Gastrocnemius medialis (tissue), 4 donors: ENCODE measurements around the gene NFATC3. TPM values are rescaled to one million over a fixed set of nuclear protein-coding genes. Genes with fewer than 3 reads are reported as not detected.

ENCODE experiments used
- ATAC-seq, 2 donors: fragments of 150-250 bp; one replicate each; pipeline ENCODE4 v1.9.1; 2016
- DNase-seq, 2 donors: peaks; one replicate each; pipeline ENCODE4 v3.0.0-alpha.2; 2019
- H3K27ac ChIP-seq, 4 donors: fragments of 200-600 bp; sonication (generic); 1 replicate in 1 of 4; 2 replicates in 3 of 4; pipeline ENCODE4 v1.5.1; 2016 to 2018; ENCODE audit warnings: mild to moderate bottlenecking in 2 of 4, moderate library complexity in 1 of 4
- H3K27me3 ChIP-seq, 3 donors: fragments of 200-600 bp; sonication (generic) in 2 of 3; 1 replicate in 1 of 3; 2 replicates in 2 of 3; pipeline versions ENCODE4 v1.5.1 to v1.6.0; 2016 to 2019; ENCODE audit warnings: mild to moderate bottlenecking in 1 of 3, moderate library complexity in 1 of 3
- H3K36me3 ChIP-seq, 2 donors: fragments of 200-600 bp; sonication (generic) in 1 of 2; one replicate each; pipeline ENCODE4 v1.5.1; 2017 to 2018
- H3K4me1 ChIP-seq, 2 donors: fragments of 200-600 bp; sonication (generic) in 1 of 2; one replicate each; pipeline ENCODE4 v1.5.1; 2016 to 2017; ENCODE audit warnings: mild to moderate bottlenecking in 2 of 2
- H3K4me3 ChIP-seq, 4 donors: fragments of 200-600 bp; sonication (generic) in 3 of 4; 1 replicate in 1 of 4; 2 replicates in 3 of 4; pipeline ENCODE4 v1.5.1; 2016 to 2019; ENCODE audit warnings: mild to moderate bottlenecking in 2 of 4
- H3K9me3 ChIP-seq, 3 donors: fragments of 200-600 bp; sonication (generic) in 2 of 3; 1 replicate in 1 of 3; 2 replicates in 2 of 3; pipeline ENCODE4 v1.5.1; 2016 to 2019
- CTCF ChIP-seq, 5 experiments: fragments of 450-650 bp in 3 of 5; fragments of 200-600 bp in 2 of 5; sonication (generic) in 2 of 5; IDR thresholded peaks in 4 of 5; conservative IDR thresholded peaks in 1 of 5; 1 replicate in 4 of 5; 2 replicates in 1 of 5; pipeline ENCODE4 v1.5.1; 2016 to 2019; ENCODE audit warnings: antibody characterized with exemption in 5 of 5, mild to moderate bottlenecking in 3 of 5, moderate library complexity in 3 of 5
- POLR2A ChIP-seq, 2 donors: fragments of 450-650 bp; IDR thresholded peaks; one replicate each; pipeline ENCODE4 v1.6.1; 2017; ENCODE audit warnings: antibody characterized with exemption in 2 of 2, mild to moderate bottlenecking in 2 of 2, moderate library complexity in 2 of 2
- in situ Hi-C, 4 donors: fragments of 200-750 bp; cut with MboI; loops; one replicate each; pipeline versions ENCODE4 v1.15.0 to v1.8.0; 2017; ENCODE audit warnings: low sequenced_read_pairs in 4 of 4
- intact Hi-C: fragments of 100-400 bp; cut with DNase I; formaldehyde crosslinking; loops from one replicate; pipeline ENCODE4 v1.15.1; 2023; ENCODE audit warnings: low total_unique reads
- total RNA-seq, 4 donors: library from RNA; depleted of rRNA; stranded (reverse); fragments of >200 nt; gene quantifications; one replicate each; pipeline versions ENCODE4 v1.1.0 to v1.2.3, GENCODE V29; 2016

Gene NFATC3
- total RNA-seq, 4 donors from 2014 or later = 47.9 to 72.7 (median 70.7) TPM

- no peak overlapping the region for H3K4me3 ChIP-seq
- H3K9me3 ChIP-seq = no peaks in the 10 kb centered on the region
- TF ChIP-seq CTCF (IDR thresholded peaks at IDR 0.05 in 4 of 5, conservative IDR thresholded peaks at IDR 0.05 in 1 of 5) (no peak), POLR2A (IDR thresholded peaks at IDR 0.05) (no peak)
- ATAC-seq = no peak
- peaks cover 0 to 39% of the 10 kb centered on the region in 2 donors for H3K36me3 ChIP-seq
- peak overlapping the region; percentile 95 to 100 (median 99) for H3K27ac ChIP-seq
- H3K4me1 ChIP-seq = peaks cover 77 to 84% of the 10 kb centered on the region in 2 donors
- DNase-seq = no peak
- intact Hi-C loops (loop anchor here (5.0 kb wide), 1 partner anchor 63 kb away; the partner anchor contains the start of genes PRMT7 and SLC7A6OS), in situ Hi-C loops (loop anchor here in 1 of 4 donors (25.0 kb wide), 1 partner anchor 437 kb away; the partner anchor contains the start of genes RANBP10 and TSNAXIP1)
- H3K27me3 ChIP-seq = no peaks in the 10 kb centered on the region
Observed at GRCh38 chr16:68249371-68249770, 164.2 kb downstream of the NFATC3 start.

- TF ChIP-seq POLR2A (IDR thresholded peaks at IDR 0.05) (no peak), CTCF (IDR thresholded peaks at IDR 0.05 in 4 of 5, conservative IDR thresholded peaks at IDR 0.05 in 1 of 5) (no peak)
- DNase-seq (no peak), ATAC-seq (no peak)
- Histone ChIP-seq H3K27me3 (no peaks in the 10 kb centered on the region), H3K4me1 (peaks cover 86% of the 10 kb centered on the region in 2 donors), H3K36me3 (peaks cover 0 to 55% of the 10 kb centered on the region in 2 donors), H3K27ac (peak overlapping the region; percentile 95 to 100 (median 99)), H3K4me3 (no peak overlapping the region), H3K9me3 (no peaks in the 10 kb centered on the region)
- in situ Hi-C loops = no loop called here
- intact Hi-C loops = no loop called here
Observed at GRCh38 chr16:68250951-68251350, 165.8 kb downstream of the NFATC3 start.

- DNase-seq (peak; percentile 82 to 91), ATAC-seq (peak; percentile 81 to 82)
- no peaks in the 10 kb centered on the region for H3K9me3 ChIP-seq
- in situ Hi-C loops (no loop called here), intact Hi-C loops (no loop called here)
- H3K36me3 ChIP-seq = peaks cover 0 to 59% of the 10 kb centered on the region in 2 donors
- H3K4me1 ChIP-seq = peaks cover 81 to 84% of the 10 kb centered on the region in 2 donors
- no peaks in the 10 kb centered on the region for H3K27me3 ChIP-seq
- TF ChIP-seq POLR2A (IDR thresholded peaks at IDR 0.05) (peak; percentile 81 to 91), CTCF (IDR thresholded peaks at IDR 0.05 in 4 of 5, conservative IDR thresholded peaks at IDR 0.05 in 1 of 5) (no peak)
- peak overlapping the region; percentile 95 to 100 (median 99) for H3K27ac ChIP-seq
- no peak overlapping the region for H3K4me3 ChIP-seq
Observed at GRCh38 chr16:68251832-68252231, 166.7 kb downstream of the NFATC3 start.

GRCh38 chr16:68252383-68252782, 167.2 kb downstream of the NFATC3 start:
- intact Hi-C loops = no loop called here
- TF ChIP-seq CTCF (IDR thresholded peaks at IDR 0.05 in 4 of 5, conservative IDR thresholded peaks at IDR 0.05 in 1 of 5) (no peak), POLR2A (IDR thresholded peaks at IDR 0.05) (no peak)
- Histone ChIP-seq H3K27me3 (no peaks in the 10 kb centered on the region), H3K4me1 (peaks cover 81 to 85% of the 10 kb centered on the region in 2 donors), H3K4me3 (no peak overlapping the region), H3K36me3 (peaks cover 0 to 59% of the 10 kb centered on the region in 2 donors), H3K27ac (peak overlapping the region; percentile 95 to 100 (median 99)), H3K9me3 (no peaks in the 10 kb centered on the region)
- DNase-seq (peak in 1 of 2 donors; percentile 82), ATAC-seq (peak; percentile 41 to 51)
- in situ Hi-C loops = no loop called here

- H3K27ac ChIP-seq = peak overlapping the region; percentile 95 to 100 (median 99)
- H3K9me3 ChIP-seq = no peaks in the 10 kb centered on the region
- TF ChIP-seq CTCF (IDR thresholded peaks at IDR 0.05 in 4 of 5, conservative IDR thresholded peaks at IDR 0.05 in 1 of 5) (no peak), POLR2A (IDR thresholded peaks at IDR 0.05) (no peak)
- H3K4me1 ChIP-seq = peaks cover 81 to 83% of the 10 kb centered on the region in 2 donors
- intact Hi-C loops = no loop called here
- H3K27me3 ChIP-seq = no peaks in the 10 kb centered on the region
- peaks cover 0 to 59% of the 10 kb centered on the region in 2 donors for H3K36me3 ChIP-seq
- no peak overlapping the region for H3K4me3 ChIP-seq
- ATAC-seq (no peak), DNase-seq (no peak)
- in situ Hi-C loops = no loop called here
Observed at GRCh38 chr16:68253721-68254120, 168.6 kb downstream of the NFATC3 start.
